ENCODE data around the gene RAB14.

DNA sequence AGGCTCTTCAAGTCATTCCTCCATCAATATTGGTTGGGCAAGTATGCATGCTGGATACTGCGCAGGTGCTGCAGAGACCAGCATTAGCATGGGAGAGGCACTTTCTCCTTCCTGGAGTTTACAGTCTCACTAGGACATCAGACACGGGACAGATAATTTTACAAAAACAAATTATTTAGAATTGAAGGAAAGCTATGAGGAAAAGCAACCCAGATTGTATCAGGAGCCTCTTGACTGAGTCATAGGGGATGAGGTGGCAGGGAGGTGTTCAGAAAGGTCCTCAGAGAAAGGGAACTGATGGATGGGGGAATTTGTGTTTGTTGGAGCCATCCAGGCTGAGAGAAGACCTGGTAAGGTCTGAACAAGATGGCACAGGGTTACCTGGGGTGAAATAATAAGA lies 24.5 kb upstream of the RAB14 start:
- TF ChIP-seq, protein P1, sequence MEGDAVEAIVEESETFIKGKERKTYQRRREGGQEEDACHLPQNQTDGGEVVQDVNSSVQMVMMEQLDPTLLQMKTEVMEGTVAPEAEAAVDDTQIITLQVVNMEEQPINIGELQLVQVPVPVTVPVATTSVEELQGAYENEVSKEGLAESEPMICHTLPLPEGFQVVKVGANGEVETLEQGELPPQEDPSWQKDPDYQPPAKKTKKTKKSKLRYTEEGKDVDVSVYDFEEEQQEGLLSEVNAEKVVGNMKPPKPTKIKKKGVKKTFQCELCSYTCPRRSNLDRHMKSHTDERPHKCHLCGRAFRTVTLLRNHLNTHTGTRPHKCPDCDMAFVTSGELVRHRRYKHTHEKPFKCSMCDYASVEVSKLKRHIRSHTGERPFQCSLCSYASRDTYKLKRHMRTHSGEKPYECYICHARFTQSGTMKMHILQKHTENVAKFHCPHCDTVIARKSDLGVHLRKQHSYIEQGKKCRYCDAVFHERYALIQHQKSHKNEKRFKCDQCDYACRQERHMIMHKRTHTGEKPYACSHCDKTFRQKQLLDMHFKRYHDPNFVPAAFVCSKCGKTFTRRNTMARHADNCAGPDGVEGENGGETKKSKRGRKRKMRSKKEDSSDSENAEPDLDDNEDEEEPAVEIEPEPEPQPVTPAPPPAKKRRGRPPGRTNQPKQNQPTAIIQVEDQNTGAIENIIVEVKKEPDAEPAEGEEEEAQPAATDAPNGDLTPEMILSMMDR (IDR thresholded peaks at IDR 0.05; ENCODE audit: poor library complexity): no peak
- TF ChIP-seq EZH2 (IDR thresholded peaks at IDR 0.05; ENCODE audit: borderline replicate concordance) (no peak), EZH2phosphoT487 (IDR thresholded peaks at IDR 0.05; ENCODE audit: low read depth, severe bottlenecking, unreplicated experiment) (no peak)

Measured in hepatocyte (in vitro differentiated cells).